HG03442 (cell line): Measurements from ENCODE around the gene FKBP4.

Experiments used
- ATAC-seq: cut with Tn5 transposase; IDR thresholded peaks from one replicate; pipeline ENCODE4 v1.9.1; 2021; ENCODE audit warnings: mild to moderate bottlenecking, moderate library complexity; ENCODE audit not compliant: unreplicated experiment

The FKBP4 gene

GRCh38 chr12:2844786-2845185, 50.0 kb downstream of the FKBP4 start:
- ATAC-seq: no peak

- ATAC-seq: no peak
Observed at GRCh38 chr12:2845280-2845679, 50.5 kb downstream of the FKBP4 start.

GRCh38 chr12:2851931-2852330, 57.2 kb downstream of the FKBP4 start:
- no peak for ATAC-seq

GRCh38 chr12:2853626-2854025, 58.9 kb downstream of the FKBP4 start:
- no peak for ATAC-seq
